ENCODE results near the gene TBXT.
"Not testable (repeated sequence)": the region's sequence is repeated elsewhere in the genome, so short reads cannot be mapped to it uniquely, and the experiment has no call there.

TBXT gene

GRCh38 chr6:166192557-166192956, 24.9 kb upstream of the TBXT start:
- no peak for TF ChIP-seq CTCF (IDR thresholded peaks at IDR 0.05; ENCODE audit: low read depth, low read length, missing control alignments)
- H3K4me3 ChIP-seq (ENCODE audit: low read depth, low read length), result no peak overlapping the region
- DNase-seq (ENCODE audit: low read depth), result no peak
- in situ Hi-C loops (cut with HindIII; ENCODE audit: low sequenced_read_pairs), result no loop called here

- no peak overlapping the region for H3K4me3 ChIP-seq (ENCODE audit: low read depth, low read length)
- in situ Hi-C loops (cut with HindIII; ENCODE audit: low sequenced_read_pairs), result no loop called here
- no peak for TF ChIP-seq CTCF (IDR thresholded peaks at IDR 0.05; ENCODE audit: low read depth, low read length, missing control alignments)
- no peak for DNase-seq (ENCODE audit: low read depth)
Measured at GRCh38 chr6:166192136-166192535, 24.5 kb upstream of the TBXT start.

- H3K4me3 ChIP-seq (ENCODE audit: low read depth, low read length), result no peak overlapping the region
- no peak for DNase-seq (ENCODE audit: low read depth)
- TF ChIP-seq CTCF (IDR thresholded peaks at IDR 0.05; ENCODE audit: low read depth, low read length, missing control alignments), result no peak
- in situ Hi-C loops (cut with HindIII; ENCODE audit: low sequenced_read_pairs), result no loop called here
Measured at GRCh38 chr6:166179704-166180103, 12.1 kb upstream of the TBXT start.

GRCh38 chr6:166176106-166176505, 8.5 kb upstream of the TBXT start:
- no peak overlapping the region for H3K4me3 ChIP-seq (ENCODE audit: low read depth, low read length)
- TF ChIP-seq CTCF (IDR thresholded peaks at IDR 0.05; ENCODE audit: low read depth, low read length, missing control alignments), result no peak
- DNase-seq (ENCODE audit: low read depth), result no peak
- in situ Hi-C loops (cut with HindIII; ENCODE audit: low sequenced_read_pairs), result no loop called here

- DNase-seq (ENCODE audit: low read depth); H3K4me3 ChIP-seq (ENCODE audit: low read depth, low read length); in situ Hi-C loops (cut with HindIII; ENCODE audit: low sequenced_read_pairs): not testable (repeated sequence)
Measured at GRCh38 chr6:166175093-166175492, 7.4 kb upstream of the TBXT start.

GRCh38 chr6:166174031-166174430, 6.4 kb upstream of the TBXT start:
- in situ Hi-C loops (cut with HindIII; ENCODE audit: low sequenced_read_pairs), result no loop called here
- H3K4me3 ChIP-seq (ENCODE audit: low read depth, low read length), result no peak overlapping the region
- no peak for DNase-seq (ENCODE audit: low read depth)
- TF ChIP-seq CTCF (IDR thresholded peaks at IDR 0.05; ENCODE audit: low read depth, low read length, missing control alignments), result no peak

- H3K4me3 ChIP-seq (ENCODE audit: low read depth, low read length), result no peak overlapping the region
- in situ Hi-C loops (cut with HindIII; ENCODE audit: low sequenced_read_pairs), result no loop called here
- TF ChIP-seq CTCF (IDR thresholded peaks at IDR 0.05; ENCODE audit: low read depth, low read length, missing control alignments), result no peak
- no peak for DNase-seq (ENCODE audit: low read depth)
Measured at GRCh38 chr6:166173281-166173951, 5.8 kb upstream of the TBXT start.

Measured in astrocyte of the cerebellum (primary cell).